M059J (cell line): ENCODE results near the gene ST6GAL1. TPM values are rescaled to one million over a fixed set of nuclear protein-coding genes. Genes with fewer than 3 reads are reported as not detected.

Experiments used
- DNase-seq: peaks from one replicate; pipeline ENCODE4 v3.0.0-alpha.2; 2012; ENCODE audit warnings: low read depth
- total RNA-seq: library from RNA; depleted of rRNA; stranded (reverse); fragments of >200 nt; shearing (Covaris generic); gene quantifications from 2 replicates; pipeline ENCODE4 v1.2.3, GENCODE V29; 2014

Gene ST6GAL1
- total RNA-seq, 1 experiment from 2014 or later: 1.2 TPM

GRCh38 chr3:187077537-187077936 is 147.2 kb downstream of the ST6GAL1 start:
- DNase-seq: no peak

- DNase-seq: no peak
Measured at GRCh38 chr3:187079090-187080022, 149.0 kb downstream of the ST6GAL1 start.

GRCh38 chr3:187080799-187081450 is 150.6 kb downstream of the ST6GAL1 start:
- no peak for DNase-seq

GRCh38 chr3:187082758-187083375 is 152.5 kb downstream of the ST6GAL1 start:
- DNase-seq: no peak

- no peak for DNase-seq
Measured at GRCh38 chr3:187084126-187084525, 153.8 kb downstream of the ST6GAL1 start.

GRCh38 chr3:187084580-187084979 is 154.3 kb downstream of the ST6GAL1 start:
- no peak for DNase-seq

- DNase-seq: no peak
Measured at GRCh38 chr3:187085021-187085666, 154.8 kb downstream of the ST6GAL1 start.

GRCh38 chr3:187085933-187086332 is 155.6 kb downstream of the ST6GAL1 start:
- no peak for DNase-seq

GRCh38 chr3:187086831-187087230 is 156.5 kb downstream of the ST6GAL1 start:
- DNase-seq: no peak

GRCh38 chr3:187088701-187089100 is 158.4 kb downstream of the ST6GAL1 start:
- no peak for DNase-seq

- no peak for DNase-seq
Measured at GRCh38 chr3:187093320-187093719, 163.0 kb downstream of the ST6GAL1 start.

- peak; percentile 7 for DNase-seq
Measured at GRCh38 chr3:187098923-187099512, 168.7 kb downstream of the ST6GAL1 start.

- DNase-seq: peak; percentile 56
Measured at GRCh38 chr3:187101184-187102072, 171.1 kb downstream of the ST6GAL1 start.

GRCh38 chr3:187102073-187102634 is 171.8 kb downstream of the ST6GAL1 start:
- DNase-seq: no peak

GRCh38 chr3:187103251-187103650 is 172.9 kb downstream of the ST6GAL1 start:
- no peak for DNase-seq

GRCh38 chr3:187104342-187104741 is 174.0 kb downstream of the ST6GAL1 start:
- no peak for DNase-seq

GRCh38 chr3:187104933-187105332 is 174.6 kb downstream of the ST6GAL1 start:
- no peak for DNase-seq

GRCh38 chr3:187105700-187106099 is 175.4 kb downstream of the ST6GAL1 start:
- DNase-seq: no peak

GRCh38 chr3:187107989-187108388 is 177.7 kb downstream of the ST6GAL1 start:
- no peak for DNase-seq

- DNase-seq: no peak
Measured at GRCh38 chr3:187110156-187110555, 179.8 kb downstream of the ST6GAL1 start.
